Fibroblast of lung (primary cell): ENCODE measurements around the gene SESN2.

Source experiments
- CTCF ChIP-seq, 2 donors: IDR thresholded peaks in 1 of 2; conservative IDR thresholded peaks in 1 of 2; 1 replicate in 1 of 2; 2 replicates in 1 of 2; pipeline ENCODE4 v1.5.1; 2011 to 2012; ENCODE audit warnings: low read length in 2 of 2, control low read depth in 1 of 2, inconsistent platforms in 1 of 2, low read depth in 1 of 2, mild to moderate bottlenecking in 1 of 2
- EZH2 ChIP-seq: IDR thresholded peaks from 2 replicates; pipeline ENCODE4 v1.5.1; 2012; ENCODE audit warnings: low read length, control low read depth, mild to moderate bottlenecking; ENCODE audit errors: missing control alignments

DNA sequence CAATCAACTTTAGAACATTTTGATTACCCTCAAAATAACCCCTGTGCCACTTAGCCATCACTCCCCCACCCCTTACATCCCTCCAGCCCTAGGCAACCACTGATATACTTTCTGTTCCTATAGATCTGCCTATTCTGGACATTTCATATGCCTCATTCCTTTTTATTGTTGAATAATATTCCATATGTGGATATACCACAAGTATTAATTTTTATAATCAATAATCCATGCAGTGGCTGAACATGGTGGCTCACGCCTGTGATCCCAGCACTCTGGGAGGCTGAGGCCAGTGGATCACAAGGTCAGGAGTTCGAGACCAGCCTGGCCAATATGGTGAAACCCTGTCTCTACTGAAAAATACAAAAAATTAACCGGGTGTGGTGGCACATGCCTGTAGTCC is 49.4 kb downstream of the SESN2 start:
- no peak for TF ChIP-seq CTCF (conservative IDR thresholded peaks at IDR 0.05 in 1 of 2, IDR thresholded peaks at IDR 0.05 in 1 of 2; ENCODE audit: low read depth in 1 of 2, low read length in 2 of 2)
- no peak for TF ChIP-seq EZH2
